C4-2B (cell line): ENCODE measurements around the gene SRSF1.

ENCODE experiments used
- ZFX ChIP-seq: fragments of 450-650 bp; IDR thresholded peaks from 2 replicates; pipeline ENCODE4 v1.6.1; 2017
- TF ChIP-seq, protein P1 (sequence below): fragments of 450-650 bp; conservative IDR thresholded peaks from 2 replicates; pipeline ENCODE4 v1.5.1; 2017; ENCODE audit warnings: mild to moderate bottlenecking

DNA sequence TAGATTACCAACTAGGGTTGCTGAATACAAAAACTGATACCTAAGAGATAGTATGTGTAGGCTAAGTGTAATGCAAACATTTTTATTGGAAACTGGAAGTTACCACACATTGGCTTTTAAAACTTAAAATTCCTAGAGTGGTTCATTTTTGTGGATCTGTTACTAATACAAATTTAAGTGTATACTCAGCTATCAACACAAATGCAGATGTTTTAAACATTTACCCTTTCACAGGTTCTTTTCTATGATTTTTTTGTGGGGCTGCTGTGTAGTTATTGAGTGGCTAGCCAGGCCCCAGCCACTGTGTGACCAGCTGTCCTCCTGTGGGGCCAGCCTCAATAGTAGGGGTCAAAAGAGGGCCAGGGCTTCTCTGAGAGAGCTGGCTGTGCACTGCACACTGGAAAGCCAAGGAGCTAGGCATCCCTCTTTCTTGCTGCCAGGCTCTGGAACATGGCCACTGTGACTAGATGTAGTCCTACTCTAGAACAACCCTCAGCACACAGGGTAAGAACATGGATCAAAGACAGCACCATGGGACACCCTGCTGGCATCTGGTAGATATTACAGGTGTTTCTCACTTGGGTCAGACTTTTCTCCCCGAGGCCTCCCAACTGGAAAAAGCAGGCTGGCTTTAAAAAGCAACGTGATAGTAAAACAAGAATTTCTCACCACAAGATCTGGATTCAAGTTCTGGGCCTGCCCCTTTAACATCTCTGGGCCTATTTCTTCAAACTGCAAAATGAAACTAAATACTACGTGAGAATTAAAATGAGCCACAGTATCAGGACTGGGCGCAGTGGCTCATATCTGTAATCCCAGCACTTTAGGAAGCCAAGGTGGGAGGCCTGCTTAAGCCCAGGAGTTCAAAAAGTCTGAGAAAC, 11.7 kb downstream of the SRSF1 start:
- TF ChIP-seq, protein P1, sequence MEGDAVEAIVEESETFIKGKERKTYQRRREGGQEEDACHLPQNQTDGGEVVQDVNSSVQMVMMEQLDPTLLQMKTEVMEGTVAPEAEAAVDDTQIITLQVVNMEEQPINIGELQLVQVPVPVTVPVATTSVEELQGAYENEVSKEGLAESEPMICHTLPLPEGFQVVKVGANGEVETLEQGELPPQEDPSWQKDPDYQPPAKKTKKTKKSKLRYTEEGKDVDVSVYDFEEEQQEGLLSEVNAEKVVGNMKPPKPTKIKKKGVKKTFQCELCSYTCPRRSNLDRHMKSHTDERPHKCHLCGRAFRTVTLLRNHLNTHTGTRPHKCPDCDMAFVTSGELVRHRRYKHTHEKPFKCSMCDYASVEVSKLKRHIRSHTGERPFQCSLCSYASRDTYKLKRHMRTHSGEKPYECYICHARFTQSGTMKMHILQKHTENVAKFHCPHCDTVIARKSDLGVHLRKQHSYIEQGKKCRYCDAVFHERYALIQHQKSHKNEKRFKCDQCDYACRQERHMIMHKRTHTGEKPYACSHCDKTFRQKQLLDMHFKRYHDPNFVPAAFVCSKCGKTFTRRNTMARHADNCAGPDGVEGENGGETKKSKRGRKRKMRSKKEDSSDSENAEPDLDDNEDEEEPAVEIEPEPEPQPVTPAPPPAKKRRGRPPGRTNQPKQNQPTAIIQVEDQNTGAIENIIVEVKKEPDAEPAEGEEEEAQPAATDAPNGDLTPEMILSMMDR: peak; percentile 76
- TF ChIP-seq ZFX: no peak
